ENCODE results near the gene SLC3A2.

Gene SLC3A2

GRCh38 chr11:62921201-62921572 lies 40.5 kb downstream of the SLC3A2 start, which contains the start of gene CHRM1:
TSS of gene CHRM1 (minus strand) at chr11:62921363. CDS start at chr11:62911100, 10,263 bp downstream.
- no peak within 1 kb of the TSS for H3K27ac ChIP-seq (ENCODE audit: low read length)
- H3K4me1 ChIP-seq (ENCODE audit: control insufficient read depth, low read depth, low read length) = peaks cover 8% of the 10 kb centered on the region

GRCh38 chr11:62921573-62922188 lies 41.0 kb downstream of the SLC3A2 start:
- Histone ChIP-seq H3K27ac (ENCODE audit: low read length) (no peak overlapping the region), H3K4me1 (ENCODE audit: control insufficient read depth, low read depth, low read length) (peaks cover 11% of the 10 kb centered on the region), H3K9me3 (ENCODE audit: control insufficient read depth, low read depth, low read length) (no peaks in the 10 kb centered on the region), H3K36me3 (ENCODE audit: control insufficient read depth, low read depth, low read length) (no peaks in the 10 kb centered on the region), H3K4me3 (ENCODE audit: low read length) (no peak overlapping the region), H3K9ac (ENCODE audit: low read length) (no peak overlapping the region), H3K27me3 (ENCODE audit: control insufficient read depth, insufficient read depth, low read length) (peaks cover 48% of the 10 kb centered on the region)

More at GRCh38 chr11:62921201-62921572, 40.5 kb downstream of the SLC3A2 start, which contains the start of gene CHRM1:
- Histone ChIP-seq H3K36me3 (ENCODE audit: control insufficient read depth, low read depth, low read length) (no peaks in the 10 kb centered on the region), H3K9me3 (ENCODE audit: control insufficient read depth, low read depth, low read length) (no peaks in the 10 kb centered on the region), H3K27me3 (ENCODE audit: control insufficient read depth, insufficient read depth, low read length) (peaks cover 43% of the 10 kb centered on the region), H3K4me3 (ENCODE audit: low read length) (no peak within 1 kb of the TSS), H3K9ac (ENCODE audit: low read length) (no peak within 1 kb of the TSS)

DNA sequence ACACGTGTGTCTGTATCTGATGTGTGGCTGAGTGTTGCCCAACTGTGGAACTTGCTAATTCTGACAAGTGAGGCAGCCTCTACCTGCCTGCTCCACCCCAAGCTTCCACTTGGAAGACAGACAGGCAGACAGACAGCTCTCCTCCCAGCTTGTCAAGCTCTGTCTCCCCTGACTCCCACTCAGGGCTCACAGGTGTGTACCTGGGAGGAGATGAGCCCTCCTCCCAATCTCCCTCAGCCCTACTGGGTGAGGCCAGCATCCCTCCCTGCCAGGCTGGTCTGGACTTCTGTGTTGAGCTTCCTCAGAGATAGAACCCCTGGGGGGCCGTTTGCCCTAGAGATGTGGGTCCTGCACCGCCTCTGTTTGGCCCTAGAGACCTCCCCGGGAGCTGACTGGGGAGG lies 41.5 kb downstream of the SLC3A2 start:
- H3K9me3 ChIP-seq (ENCODE audit: control insufficient read depth, low read depth, low read length) = no peaks in the 10 kb centered on the region
- H3K4me3 ChIP-seq (ENCODE audit: low read length) = no peak overlapping the region
- no peaks in the 10 kb centered on the region for H3K36me3 ChIP-seq (ENCODE audit: control insufficient read depth, low read depth, low read length)
- no peak overlapping the region for H3K27ac ChIP-seq (ENCODE audit: low read length)
- H3K4me1 ChIP-seq (ENCODE audit: control insufficient read depth, low read depth, low read length) = peaks cover 15% of the 10 kb centered on the region
- no peak overlapping the region for H3K9ac ChIP-seq (ENCODE audit: low read length)
- H3K27me3 ChIP-seq (ENCODE audit: control insufficient read depth, insufficient read depth, low read length) = peaks cover 53% of the 10 kb centered on the region

- peak overlapping the region; percentile 34 for H3K9ac ChIP-seq (ENCODE audit: low read length)
- H3K27me3 ChIP-seq (ENCODE audit: control insufficient read depth, insufficient read depth, low read length) = peaks cover 59% of the 10 kb centered on the region
- peaks cover 20% of the 10 kb centered on the region for H3K4me1 ChIP-seq (ENCODE audit: control insufficient read depth, low read depth, low read length)
- H3K9me3 ChIP-seq (ENCODE audit: control insufficient read depth, low read depth, low read length) = no peaks in the 10 kb centered on the region
- H3K27ac ChIP-seq (ENCODE audit: low read length) = no peak overlapping the region
- H3K36me3 ChIP-seq (ENCODE audit: control insufficient read depth, low read depth, low read length) = no peaks in the 10 kb centered on the region
- no peak overlapping the region for H3K4me3 ChIP-seq (ENCODE audit: low read length)
Observed at GRCh38 chr11:62922653-62923431, 42.1 kb downstream of the SLC3A2 start.

- Histone ChIP-seq H3K27me3 (ENCODE audit: control insufficient read depth, insufficient read depth, low read length) (peaks cover 69% of the 10 kb centered on the region), H3K4me3 (ENCODE audit: low read length) (peak overlapping the region; percentile 53), H3K9ac (ENCODE audit: low read length) (peak overlapping the region; percentile 34), H3K4me1 (ENCODE audit: control insufficient read depth, low read depth, low read length) (peaks cover 23% of the 10 kb centered on the region), H3K9me3 (ENCODE audit: control insufficient read depth, low read depth, low read length) (no peaks in the 10 kb centered on the region), H3K27ac (ENCODE audit: low read length) (no peak overlapping the region), H3K36me3 (ENCODE audit: control insufficient read depth, low read depth, low read length) (no peaks in the 10 kb centered on the region)
Observed at GRCh38 chr11:62923601-62924411, 43.1 kb downstream of the SLC3A2 start.

DNA sequence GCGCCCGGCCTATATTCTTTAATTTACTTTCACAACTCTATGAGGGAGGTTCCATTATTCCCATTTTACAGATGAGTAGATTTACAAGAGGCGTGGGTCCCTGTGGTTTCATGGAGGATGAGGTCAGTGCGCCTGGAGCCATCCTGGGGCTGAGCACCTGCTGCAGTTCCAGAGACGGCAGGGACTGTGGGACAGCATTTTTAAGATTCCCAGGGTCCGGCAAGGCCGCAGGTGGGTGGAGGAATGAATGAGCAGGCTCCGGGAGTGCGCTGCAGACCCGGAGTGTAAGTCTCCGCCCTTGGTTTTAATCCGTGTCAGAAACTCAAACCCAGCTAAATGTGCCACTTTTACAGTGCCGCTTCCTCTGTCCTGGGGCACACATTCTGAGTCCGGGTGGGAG lies 44.6 kb downstream of the SLC3A2 start:
- H3K36me3 ChIP-seq (ENCODE audit: control insufficient read depth, low read depth, low read length) = no peaks in the 10 kb centered on the region
- H3K9me3 ChIP-seq (ENCODE audit: control insufficient read depth, low read depth, low read length) = no peaks in the 10 kb centered on the region
- peak overlapping the region; percentile 9 for H3K9ac ChIP-seq (ENCODE audit: low read length)
- H3K27ac ChIP-seq (ENCODE audit: low read length) = no peak overlapping the region
- H3K4me3 ChIP-seq (ENCODE audit: low read length) = peak overlapping the region; percentile 60
- peaks cover 23% of the 10 kb centered on the region for H3K4me1 ChIP-seq (ENCODE audit: control insufficient read depth, low read depth, low read length)
- peaks cover 75% of the 10 kb centered on the region for H3K27me3 ChIP-seq (ENCODE audit: control insufficient read depth, insufficient read depth, low read length)

DNA sequence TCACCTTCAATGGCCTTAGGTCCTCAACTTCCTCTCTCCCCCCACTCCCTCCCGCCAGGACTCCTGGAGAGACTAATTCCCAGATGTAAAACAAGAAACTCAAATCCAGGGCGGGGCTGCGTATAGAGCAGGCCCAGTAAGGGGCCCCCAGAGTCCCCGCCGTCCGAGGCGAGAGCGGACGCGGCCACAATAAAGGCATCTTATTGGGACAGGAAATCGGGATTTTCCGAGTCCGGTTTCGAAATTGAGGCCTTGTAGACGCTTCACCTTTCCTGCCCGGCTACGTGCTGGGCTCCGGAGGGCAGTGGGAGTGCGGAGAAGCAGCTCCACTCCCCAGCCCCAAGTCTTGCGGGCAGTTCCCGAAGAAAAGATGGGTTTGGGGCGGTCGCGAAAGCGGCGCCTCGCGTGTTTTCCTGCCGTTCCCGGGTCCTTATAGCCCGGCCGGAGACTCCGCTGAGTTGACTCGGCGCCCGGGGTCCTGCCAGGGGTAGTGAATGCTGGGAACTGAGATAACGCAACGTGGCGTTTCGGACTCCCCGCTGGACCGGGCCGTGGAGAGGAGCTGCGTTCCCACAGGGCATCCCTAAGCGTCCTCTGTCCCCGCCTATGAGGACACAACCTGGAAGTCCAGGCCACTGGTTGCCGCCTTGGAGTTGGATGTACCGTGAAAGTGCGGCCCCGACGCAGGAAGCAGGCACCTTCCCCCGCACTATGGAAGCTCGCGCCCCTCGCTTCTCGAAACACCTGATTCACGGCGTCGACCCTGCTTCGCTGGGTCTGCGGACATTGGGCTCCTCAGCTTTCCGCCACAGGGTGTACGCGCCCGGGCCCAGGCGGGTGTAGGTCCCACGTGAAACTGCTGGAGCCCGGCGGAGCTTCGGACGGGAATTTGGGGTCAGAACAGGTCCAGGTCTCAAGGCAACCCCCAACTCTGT lies 45.3 kb downstream of the SLC3A2 start:
- Histone ChIP-seq H3K4me1 (ENCODE audit: control insufficient read depth, low read depth, low read length) (peaks cover 23% of the 10 kb centered on the region), H3K9ac (ENCODE audit: low read length) (peak overlapping the region; percentile 9), H3K4me3 (ENCODE audit: low read length) (peak overlapping the region; percentile 60), H3K27me3 (ENCODE audit: control insufficient read depth, insufficient read depth, low read length) (peaks cover 75% of the 10 kb centered on the region), H3K36me3 (ENCODE audit: control insufficient read depth, low read depth, low read length) (no peaks in the 10 kb centered on the region), H3K9me3 (ENCODE audit: control insufficient read depth, low read depth, low read length) (no peaks in the 10 kb centered on the region), H3K27ac (ENCODE audit: low read length) (no peak overlapping the region)

- Histone ChIP-seq H3K9ac (ENCODE audit: low read length) (no peak overlapping the region), H3K4me1 (ENCODE audit: control insufficient read depth, low read depth, low read length) (peaks cover 28% of the 10 kb centered on the region), H3K4me3 (ENCODE audit: low read length) (peak overlapping the region; percentile 60), H3K27ac (ENCODE audit: low read length) (no peak overlapping the region), H3K36me3 (ENCODE audit: control insufficient read depth, low read depth, low read length) (no peaks in the 10 kb centered on the region), H3K9me3 (ENCODE audit: control insufficient read depth, low read depth, low read length) (no peaks in the 10 kb centered on the region), H3K27me3 (ENCODE audit: control insufficient read depth, insufficient read depth, low read length) (peaks cover 75% of the 10 kb centered on the region)
Observed at GRCh38 chr11:62926680-62927455, 46.2 kb downstream of the SLC3A2 start.

DNA sequence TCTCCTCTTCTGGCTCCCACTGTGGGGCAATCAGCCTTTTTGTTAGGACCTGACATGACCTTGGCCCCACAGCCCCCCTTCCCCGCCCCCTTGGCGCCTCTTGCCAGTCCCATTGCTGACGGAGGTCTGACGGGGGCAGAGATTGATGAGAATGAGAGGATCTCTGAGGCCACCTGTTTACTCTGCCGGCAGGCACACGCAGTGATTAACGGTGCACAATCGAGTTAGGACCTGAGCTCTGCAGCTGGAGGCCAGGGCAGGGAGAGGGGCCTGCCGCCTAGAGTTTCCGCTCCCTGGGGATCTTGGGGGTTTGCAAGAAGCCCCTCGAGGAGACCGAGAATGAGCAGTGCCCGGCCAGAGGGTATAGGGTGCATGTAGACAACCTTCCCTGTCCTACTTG lies 47.3 kb downstream of the SLC3A2 start:
- H3K27me3 ChIP-seq (ENCODE audit: control insufficient read depth, insufficient read depth, low read length) = peaks cover 63% of the 10 kb centered on the region
- H3K4me1 ChIP-seq (ENCODE audit: control insufficient read depth, low read depth, low read length) = peaks cover 29% of the 10 kb centered on the region
- no peaks in the 10 kb centered on the region for H3K9me3 ChIP-seq (ENCODE audit: control insufficient read depth, low read depth, low read length)
- no peak overlapping the region for H3K9ac ChIP-seq (ENCODE audit: low read length)
- H3K27ac ChIP-seq (ENCODE audit: low read length) = no peak overlapping the region
- no peaks in the 10 kb centered on the region for H3K36me3 ChIP-seq (ENCODE audit: control insufficient read depth, low read depth, low read length)
- H3K4me3 ChIP-seq (ENCODE audit: low read length) = no peak overlapping the region

- Histone ChIP-seq H3K9ac (ENCODE audit: low read length) (no peak overlapping the region), H3K4me1 (ENCODE audit: control insufficient read depth, low read depth, low read length) (peaks cover 20% of the 10 kb centered on the region), H3K4me3 (ENCODE audit: low read length) (no peak overlapping the region), H3K27ac (ENCODE audit: low read length) (no peak overlapping the region), H3K36me3 (ENCODE audit: control insufficient read depth, low read depth, low read length) (no peaks in the 10 kb centered on the region), H3K9me3 (ENCODE audit: control insufficient read depth, low read depth, low read length) (no peaks in the 10 kb centered on the region), H3K27me3 (ENCODE audit: control insufficient read depth, insufficient read depth, low read length) (peaks cover 43% of the 10 kb centered on the region)
Observed at GRCh38 chr11:62930157-62930556, 49.5 kb downstream of the SLC3A2 start.

All from iPS-18a (cell line).